Measurements from ENCODE around the gene CEACAM20. TPM values are rescaled to one million over a fixed set of nuclear protein-coding genes. Genes with fewer than 3 reads are reported as not detected.
"Not testable (repeated sequence)": the region's sequence is repeated elsewhere in the genome, so short reads cannot be mapped to it uniquely, and the experiment has no call there.

Gene CEACAM20
- total RNA-seq: not detected
- long read RNA-seq: 0 reads

DNA sequence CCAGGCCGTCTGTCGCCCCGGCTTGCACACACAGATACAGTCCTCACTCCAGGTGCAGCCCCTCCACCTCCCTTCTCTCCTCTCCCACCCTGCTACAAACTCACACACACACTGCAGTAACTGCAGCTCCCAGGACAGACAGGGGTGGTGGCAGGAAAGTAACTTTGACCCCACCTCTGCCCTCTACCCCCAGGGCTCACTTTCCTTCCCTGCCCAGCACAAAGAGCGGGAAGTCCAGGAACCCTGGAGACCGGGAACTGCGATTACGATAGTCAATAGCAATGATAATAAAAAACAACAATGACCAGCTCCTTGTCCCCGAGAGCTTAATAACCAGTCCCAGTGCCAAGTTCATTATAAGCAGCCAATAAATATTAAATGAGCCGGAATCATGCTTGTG lies at the start of gene CEACAM20:
CEACAM20 (minus strand) TSS at position 140 of the 400 bp plus-strand sequence. CDS start 166 bp downstream, outside the sequence.
- DNase-seq (ENCODE audit: low spot score): no peak

DNA sequence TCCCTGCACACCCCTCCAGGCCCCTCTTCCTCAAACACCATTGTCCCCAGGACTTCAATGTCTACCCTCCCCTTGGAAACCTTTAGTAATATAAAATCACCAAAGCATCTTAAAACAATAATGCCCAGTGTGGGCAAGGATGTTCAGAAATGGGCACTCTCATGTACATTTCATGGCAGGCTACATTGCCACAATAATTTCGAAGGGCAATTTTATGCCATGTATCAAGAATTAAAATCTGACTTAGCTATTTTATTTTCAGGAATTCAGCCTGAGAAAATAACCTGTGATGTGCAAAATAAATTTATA lies 48.0 kb upstream of the CEACAM20 start:
- no peak for DNase-seq (ENCODE audit: low spot score)

DNA sequence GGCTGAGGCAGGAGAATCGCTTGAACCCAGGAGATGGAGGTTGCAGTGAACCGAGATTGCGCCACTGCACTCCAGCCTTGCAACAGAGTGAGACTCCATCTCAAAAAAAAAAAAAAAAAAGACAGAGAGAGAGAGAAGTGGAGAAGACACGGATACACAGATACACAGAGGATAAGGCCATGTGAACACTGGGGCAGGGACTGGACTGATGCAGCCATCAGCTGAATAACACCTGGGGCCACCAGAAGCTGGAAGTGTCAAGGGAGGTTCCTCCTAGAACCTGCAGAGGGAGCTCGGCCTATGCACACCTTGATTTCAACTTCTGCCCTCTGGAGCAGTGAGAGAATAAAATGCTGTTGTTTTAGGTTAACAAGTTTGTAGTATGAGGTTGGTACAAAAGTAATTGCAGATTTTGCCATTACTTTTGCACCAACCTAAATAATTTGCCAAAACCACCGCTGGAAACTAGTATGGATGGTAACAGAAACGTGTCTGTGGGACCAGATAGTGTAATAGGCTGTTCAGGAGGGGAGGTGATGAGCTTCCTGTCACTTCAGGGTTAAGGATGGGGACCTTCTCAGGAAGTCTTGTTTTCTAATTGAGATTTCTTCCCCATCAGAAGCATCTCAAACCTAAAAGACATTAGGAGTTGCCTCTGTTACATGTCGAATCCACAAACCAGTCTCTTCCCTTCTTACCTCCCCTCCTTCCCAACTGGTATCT lies 47.5 kb upstream of the CEACAM20 start:
- no peak for DNase-seq (ENCODE audit: low spot score)

DNA sequence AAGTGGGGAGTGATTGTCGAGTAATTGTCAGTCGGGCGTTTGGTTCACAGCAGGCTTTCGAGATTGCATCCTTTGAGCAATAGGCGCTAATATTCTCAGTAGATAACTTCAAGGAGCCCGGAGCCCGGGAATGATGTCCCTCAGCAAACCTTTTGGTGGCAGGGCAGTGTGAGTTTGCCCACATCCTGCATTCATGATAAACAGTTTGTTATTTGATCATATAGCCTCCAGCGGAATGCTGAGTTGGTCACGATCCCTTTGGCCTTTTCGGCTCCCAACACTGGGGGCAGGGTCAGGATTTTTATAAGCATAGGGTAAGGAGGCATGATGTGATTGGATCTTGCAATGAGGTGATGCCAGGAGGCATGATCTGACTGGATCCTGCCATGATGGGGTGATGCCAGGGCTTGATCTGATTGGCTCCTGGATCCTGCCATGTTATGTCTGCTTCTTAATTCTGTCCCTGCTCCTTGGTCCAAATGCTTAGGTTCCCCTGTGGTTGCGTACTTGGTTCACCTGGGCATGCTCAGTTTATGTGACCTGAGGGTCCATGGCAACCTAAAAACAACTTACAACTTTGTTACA lies 45.7 kb upstream of the CEACAM20 start:
- no peak for DNase-seq (ENCODE audit: low spot score)

GRCh38 chr19:44574186-44574950 lies 44.9 kb upstream of the CEACAM20 start:
- no peak for DNase-seq (ENCODE audit: low spot score)

DNA sequence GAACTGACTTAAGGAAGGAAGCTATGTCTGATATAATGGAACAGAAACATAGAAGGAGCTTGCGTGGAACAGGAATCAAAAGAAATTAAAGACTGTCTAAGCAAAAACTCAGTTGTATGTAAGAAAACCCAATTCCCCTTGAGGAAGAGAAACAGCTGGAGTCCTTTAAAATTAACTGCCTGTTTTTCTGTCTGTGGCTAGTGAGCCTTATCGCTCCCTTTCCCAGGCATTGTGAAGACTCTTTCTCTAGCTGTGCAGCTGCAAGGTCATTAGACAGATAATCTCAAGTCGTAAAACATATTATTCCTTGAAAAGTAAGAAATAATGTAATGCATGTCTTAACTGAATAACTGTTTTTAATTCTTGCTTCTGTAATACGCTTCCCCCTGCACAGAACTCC lies 44.2 kb upstream of the CEACAM20 start:
- DNase-seq (ENCODE audit: low spot score): no peak

- no peak for DNase-seq (ENCODE audit: low spot score)
Measured at GRCh38 chr19:44573183-44573582, 43.7 kb upstream of the CEACAM20 start.

DNA sequence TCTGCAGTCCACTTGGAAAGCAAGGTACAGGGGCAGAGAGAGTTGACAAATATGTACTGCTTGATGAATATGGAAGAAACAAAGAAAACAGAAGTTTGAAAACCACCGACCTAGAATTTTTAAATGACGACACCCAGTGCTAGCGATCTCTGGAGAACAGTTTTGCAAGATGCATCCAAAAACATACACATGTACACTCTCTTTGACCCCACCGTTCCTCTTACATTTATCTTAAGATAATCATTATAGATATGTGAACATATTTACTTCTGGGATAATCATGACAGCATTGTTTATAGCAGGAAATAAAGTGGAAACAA lies 43.1 kb upstream of the CEACAM20 start:
- no peak for DNase-seq (ENCODE audit: low spot score)

DNA sequence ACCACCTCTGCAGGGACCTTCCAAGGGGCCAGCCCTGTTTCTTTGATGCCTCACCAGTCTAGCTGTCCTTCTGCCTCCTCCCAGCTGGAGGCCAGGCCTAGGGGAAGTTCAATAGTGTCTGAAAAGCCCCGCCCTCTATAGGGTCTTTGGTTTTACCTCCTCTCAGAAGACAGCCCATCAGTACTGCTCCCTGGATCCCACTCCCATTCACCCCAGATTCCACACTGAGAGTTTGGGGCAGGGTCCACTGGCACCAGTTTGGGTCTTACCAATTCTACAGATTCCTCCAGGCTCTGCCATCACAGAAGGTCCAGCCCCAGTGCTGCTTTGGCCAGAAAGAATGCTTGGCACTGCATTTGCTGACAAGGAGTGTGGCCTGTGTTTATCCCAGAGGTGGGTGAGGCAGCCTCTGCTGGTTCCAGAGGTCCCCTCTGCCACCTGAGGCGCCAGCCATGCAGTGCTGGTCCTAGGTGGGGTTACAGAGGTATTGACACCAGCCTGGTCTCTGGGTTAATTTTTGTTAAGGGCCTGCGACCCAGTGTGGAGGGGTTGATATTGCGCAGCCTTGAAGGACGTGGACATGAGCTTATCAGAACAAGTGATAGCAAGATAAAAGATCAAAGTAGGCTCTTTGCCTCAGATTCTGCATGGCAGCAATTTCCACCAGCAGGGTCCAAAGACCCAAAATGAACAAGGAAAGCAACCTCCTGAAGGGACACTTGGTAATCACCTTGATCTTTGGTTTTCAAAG lies 42.5 kb upstream of the CEACAM20 start:
- DNase-seq (ENCODE audit: low spot score): no peak

DNA sequence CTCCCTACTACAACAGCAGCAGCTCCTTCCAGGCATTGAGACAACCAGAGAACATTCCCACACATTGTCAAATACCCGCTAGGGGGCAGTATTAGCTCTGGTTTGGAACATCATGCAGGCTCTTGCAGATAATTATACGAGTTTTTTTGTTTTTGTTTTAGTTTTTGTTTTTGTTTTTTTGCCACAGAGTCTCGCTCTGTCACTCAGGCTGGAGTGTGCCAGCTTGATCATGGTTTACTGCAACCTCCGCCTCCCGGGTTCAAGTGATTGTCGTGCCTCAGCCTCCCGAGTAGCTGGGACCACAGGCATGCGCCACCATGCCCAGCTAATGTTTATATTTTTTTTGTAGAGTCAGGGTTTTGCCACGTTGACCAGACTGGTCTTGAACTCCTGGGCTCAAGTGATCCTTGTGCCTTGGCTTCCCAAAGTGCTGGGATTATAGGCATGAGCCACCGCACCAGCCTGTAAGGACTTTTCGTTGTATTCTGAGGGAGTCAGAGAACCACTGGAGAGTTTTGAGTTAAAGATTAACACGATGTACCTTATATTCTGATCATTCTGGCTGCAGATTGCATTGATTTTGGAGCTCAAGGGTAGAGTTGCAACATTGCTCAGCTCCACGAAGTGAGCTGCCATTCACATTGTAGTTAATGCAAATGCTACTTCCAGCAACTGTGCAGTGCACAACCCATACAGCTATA lies 41.7 kb upstream of the CEACAM20 start:
- DNase-seq (ENCODE audit: low spot score): no peak

- DNase-seq (ENCODE audit: low spot score): no peak
Measured at GRCh38 chr19:44570603-44570983, 41.1 kb upstream of the CEACAM20 start.

- DNase-seq (ENCODE audit: low spot score): no peak
Measured at GRCh38 chr19:44567745-44568144, 38.3 kb upstream of the CEACAM20 start.

DNA sequence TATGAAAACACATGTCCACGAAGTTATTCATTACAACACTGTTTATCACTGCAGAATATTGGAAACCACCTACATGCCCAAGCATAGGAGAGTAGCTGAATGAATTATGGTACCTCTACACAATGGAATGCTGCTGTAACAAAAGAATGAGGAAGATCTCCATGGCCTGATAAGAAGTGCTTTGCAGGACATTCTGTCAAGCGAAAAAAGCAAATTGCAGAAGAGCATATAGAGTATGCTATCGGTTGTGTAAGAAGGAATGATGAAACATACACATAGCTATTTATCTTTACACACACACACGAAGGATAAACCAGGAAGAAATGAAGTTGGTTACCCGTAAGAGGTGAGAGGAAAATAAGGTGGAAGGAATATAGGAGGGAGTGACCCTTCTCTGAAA lies 37.5 kb upstream of the CEACAM20 start:
- DNase-seq (ENCODE audit: low spot score): no peak

GRCh38 chr19:44563086-44563655 lies 33.7 kb upstream of the CEACAM20 start:
- not testable (repeated sequence) for DNase-seq (ENCODE audit: low spot score)

GRCh38 chr19:44557933-44558332 lies 28.5 kb upstream of the CEACAM20 start:
- DNase-seq (ENCODE audit: low spot score): no peak

- no peak for DNase-seq (ENCODE audit: low spot score)
Measured at GRCh38 chr19:44554641-44555246, 25.3 kb upstream of the CEACAM20 start.

DNA sequence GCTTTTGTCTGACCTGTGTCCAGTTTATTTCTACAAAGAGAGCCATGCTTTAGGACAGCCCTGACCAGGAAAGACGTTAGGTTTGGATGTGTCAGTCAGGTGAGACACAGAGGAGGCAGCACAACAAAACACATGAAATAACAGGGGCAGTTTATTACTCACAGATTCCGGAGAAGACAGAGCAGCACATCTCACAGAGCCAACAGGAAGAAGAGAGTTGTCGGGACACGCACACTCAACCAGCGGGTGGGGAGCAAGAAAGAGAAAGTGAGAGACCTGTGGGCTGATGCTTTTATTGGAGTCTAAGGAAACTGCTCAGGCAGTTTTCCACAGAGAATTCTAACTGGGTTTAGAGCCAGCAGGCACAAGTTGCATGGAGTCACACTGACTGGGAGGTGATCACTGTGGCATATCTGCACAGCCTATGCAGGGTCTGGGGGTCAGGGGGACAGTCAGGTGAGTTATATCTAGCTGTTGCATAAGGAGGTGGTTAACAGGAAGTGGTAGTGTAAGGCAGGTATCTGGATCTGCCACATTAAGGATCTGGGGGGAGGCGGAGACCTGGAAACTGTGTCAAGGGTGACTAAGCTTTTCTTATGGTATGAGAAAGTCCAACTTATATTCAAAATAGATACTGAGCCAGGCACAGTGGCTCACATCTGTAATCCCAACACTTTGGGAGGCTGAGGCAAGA lies 24.1 kb upstream of the CEACAM20 start:
- DNase-seq (ENCODE audit: low spot score): no peak

GRCh38 chr19:44552324-44552723 lies 22.8 kb upstream of the CEACAM20 start:
- DNase-seq (ENCODE audit: low spot score): no peak

DNA sequence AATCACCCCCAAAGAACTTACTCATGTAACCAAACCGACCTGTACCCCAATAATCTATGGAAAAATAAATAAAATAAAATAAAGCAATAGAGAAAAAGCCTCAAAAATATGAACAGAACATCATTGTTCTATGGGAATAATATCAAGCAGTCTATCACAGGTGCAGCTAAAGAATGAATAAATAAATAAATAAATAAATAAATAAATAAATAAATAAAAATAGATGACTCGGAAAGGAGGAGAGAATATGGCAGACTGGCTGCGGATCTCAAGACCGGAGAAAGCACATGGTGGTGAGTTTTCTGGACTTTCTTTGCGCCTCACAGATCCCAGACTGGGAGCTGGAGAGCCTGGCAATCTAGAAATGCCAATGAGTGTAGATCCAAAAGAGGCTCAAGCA lies 22.4 kb upstream of the CEACAM20 start:
- no peak for DNase-seq (ENCODE audit: low spot score)

- not testable (repeated sequence) for DNase-seq (ENCODE audit: low spot score)
Measured at GRCh38 chr19:44550976-44551375, 21.5 kb upstream of the CEACAM20 start.
